Pancreas (tissue), 10 donors: Measurements from ENCODE around the gene UBE2D3. TPM values are rescaled to one million over a fixed set of nuclear protein-coding genes. Genes with fewer than 3 reads are reported as not detected.
A peak's percentile ranks its signal among the peaks of the same experiment; 100 is the strongest.

Experiments used
- ATAC-seq, 4 donors: fragments of 200-7000 bp; cut with Tn5 transposase; one replicate each; pipeline versions ENCODE4 v1.8.0 to v1.9.1; 2020; ENCODE audit warnings: mild to moderate bottlenecking in 4 of 4, moderate library complexity in 4 of 4
- DNase-seq, 6 donors: peaks; one replicate each; pipeline ENCODE4 v3.0.0-alpha.2; 2020
- FAIRE-seq: peaks from 2 replicates; lab custom pipeline; 2012; peaks lifted over from hg19 to GRCh38; lab: Jason Lieb, UNC
- H3K27ac ChIP-seq, 4 donors: fragments of 200-600 bp; sonication (generic); 1 replicate in 3 of 4; 2 replicates in 1 of 4; pipeline versions ENCODE4 v1.5.0 to v1.8.0; 2020
- H3K27me3 ChIP-seq, 4 donors: fragments of 200-600 bp; one replicate each; pipeline ENCODE4 v1.8.0; 2021
- H3K36me3 ChIP-seq, 3 donors: fragments of 200-600 bp; sonication (generic) in 1 of 3; one replicate each; pipeline versions ENCODE4 v1.5.0 to v1.8.0; 2020 to 2021
- H3K4me1 ChIP-seq, 3 donors: fragments of 200-600 bp; one replicate each; pipeline ENCODE4 v1.8.0; 2021
- H3K4me3 ChIP-seq, 4 donors: fragments of 200-600 bp; sonication (generic) in 2 of 4; one replicate each; pipeline versions ENCODE4 v1.5.0 to v1.8.0; 2020 to 2021
- H3K9me3 ChIP-seq, 4 donors: fragments of 200-600 bp; one replicate each; pipeline ENCODE4 v1.8.0; 2021
- WGBS, 2 donors: extraction: QIAGEN DNeasy Blood & Tissue Kit; methylation state at CpG; one replicate each; pipeline ENCODE4 v1.1.7; 2013; 5-methylcytosine and 5-hydroxymethylcytosine counted together
- intact Hi-C, 3 donors: fragments of 100-400 bp; cut with DNase I; formaldehyde crosslinking; loops; one replicate each; pipeline versions ENCODE4 v1.11.1 to v1.14.2; 2022
- polyA plus RNA-seq, 2 donors: library from polyadenylated mRNA; stranded (reverse); fragments of 200-250 nt; gene quantifications; one replicate each; pipeline ENCODE4 v1.2.3, GENCODE V29; 2013
- total RNA-seq, 6 donors: library from RNA; stranded (reverse); fragmentation: NEBNext Ultra II Directional in 4 of 6; extraction: Animal tissue kit (Norgen Biotek cat#: 25700) in 4 of 6; gene quantifications; one replicate each; pipeline versions ENCODE4 v1.2.1 to v1.2.4, GENCODE V29; 2021 to 2023
- TF ChIP-seq, protein P1 (sequence below), 4 donors: fragments of 200-600 bp; sonication (generic) in 3 of 4; IDR thresholded peaks; one replicate each; pipeline versions ENCODE4 v1.5.0 to v1.8.0; 2021; ENCODE audit warnings: antibody characterized with exemption in 4 of 4
- donor health status: healthy with polysubstance abuse.
- donor health status: DM: no; HTN: no; CAD: no; lungs with moderate emphysema.
- donor health status: DM: no; HTN: no; CAD: no.
- donor health status: control.
- donor health status: control.
- donor health status: Bipolar disorder and iron deficiency.
- donor health status: DM: yes; HTN: yes; CAD: no.
- donor health status: DM: no; HTN: no; CAD: no.
- donor health status: DM: no; HTN: no; CAD: no.
- donor health status: DM: yes; HTN: yes; CAD: no.

UBE2D3 gene
- total and polyA plus RNA-seq, 8 donors = 90.6 to 141 (median 130) TPM

GRCh38 chr4:102760645-102761295 is 66.6 kb downstream of the UBE2D3 start, which contains the start of gene MANBA:
MANBA (minus strand) TSS chr4:102760968; CDS start chr4:102760894, 74 bp downstream.
- DNase-seq = peak; percentile 75 to 92 (median 85)

DNA sequence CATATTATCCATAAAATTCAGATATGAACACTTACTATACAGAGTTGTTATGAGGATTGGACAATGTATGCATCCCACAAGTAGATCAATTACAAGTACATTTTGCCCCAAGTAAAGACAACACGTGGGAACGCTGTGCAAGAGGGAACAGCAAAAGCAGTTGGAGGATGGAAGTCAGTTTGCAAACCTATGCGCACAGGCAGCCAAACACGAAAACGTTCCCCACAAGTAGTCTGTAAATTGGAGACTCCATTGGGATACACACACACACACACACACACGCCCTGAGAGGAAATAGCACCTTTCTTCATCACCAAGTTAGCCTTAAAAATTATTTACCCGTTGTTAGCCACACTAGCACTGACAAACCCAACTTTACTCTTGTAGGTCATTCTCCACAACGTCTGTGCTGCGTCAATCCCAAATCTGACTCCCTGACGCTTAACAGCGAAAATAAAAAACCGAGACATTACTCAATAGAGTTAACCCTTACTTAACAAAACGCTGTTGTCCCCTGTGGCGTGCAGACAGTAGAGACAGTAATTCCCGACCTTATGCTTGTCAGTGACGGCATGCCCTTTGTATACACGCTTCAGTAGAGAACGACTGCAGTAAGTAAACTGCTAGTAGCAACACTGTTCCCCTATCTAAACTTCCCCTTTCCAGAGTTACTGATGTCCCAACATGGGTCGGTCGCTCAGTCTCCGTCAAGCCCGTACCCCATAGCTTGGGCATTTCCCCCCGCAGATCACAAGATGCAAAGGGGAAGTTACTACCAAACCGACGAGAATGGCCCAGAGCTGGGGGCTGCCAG is 67.3 kb downstream of the UBE2D3 start:
- 2% methylated on average over 25 of the region's 25 CpGs for WGBS, 2 donors
- Histone ChIP-seq H3K9me3 (no peaks in the 10 kb centered on the region), H3K36me3 (no peaks in the 10 kb centered on the region), H3K27me3 (no peaks in the 10 kb centered on the region), H3K4me1 (peaks cover 0 to 18% (median 6%) of the 10 kb centered on the region in 3 donors), H3K27ac (peak overlapping the region; percentile 51 to 92 (median 70)), H3K4me3 (peak overlapping the region; percentile 68 to 88 (median 82))
- intact Hi-C loops = no loop called here
- no peak for FAIRE-seq
- peak; percentile 23 to 69 (median 50) for ATAC-seq
- peak in 2 of 6 donors; percentile 4 to 25 for DNase-seq
- TF ChIP-seq, protein P1, sequence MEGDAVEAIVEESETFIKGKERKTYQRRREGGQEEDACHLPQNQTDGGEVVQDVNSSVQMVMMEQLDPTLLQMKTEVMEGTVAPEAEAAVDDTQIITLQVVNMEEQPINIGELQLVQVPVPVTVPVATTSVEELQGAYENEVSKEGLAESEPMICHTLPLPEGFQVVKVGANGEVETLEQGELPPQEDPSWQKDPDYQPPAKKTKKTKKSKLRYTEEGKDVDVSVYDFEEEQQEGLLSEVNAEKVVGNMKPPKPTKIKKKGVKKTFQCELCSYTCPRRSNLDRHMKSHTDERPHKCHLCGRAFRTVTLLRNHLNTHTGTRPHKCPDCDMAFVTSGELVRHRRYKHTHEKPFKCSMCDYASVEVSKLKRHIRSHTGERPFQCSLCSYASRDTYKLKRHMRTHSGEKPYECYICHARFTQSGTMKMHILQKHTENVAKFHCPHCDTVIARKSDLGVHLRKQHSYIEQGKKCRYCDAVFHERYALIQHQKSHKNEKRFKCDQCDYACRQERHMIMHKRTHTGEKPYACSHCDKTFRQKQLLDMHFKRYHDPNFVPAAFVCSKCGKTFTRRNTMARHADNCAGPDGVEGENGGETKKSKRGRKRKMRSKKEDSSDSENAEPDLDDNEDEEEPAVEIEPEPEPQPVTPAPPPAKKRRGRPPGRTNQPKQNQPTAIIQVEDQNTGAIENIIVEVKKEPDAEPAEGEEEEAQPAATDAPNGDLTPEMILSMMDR (IDR thresholded peaks at IDR 0.05) = no peak

More at GRCh38 chr4:102760645-102761295, 66.6 kb downstream of the UBE2D3 start, which contains the start of gene MANBA:
- 0% methylated on average over 58 to 60 of the region's 60 CpGs for WGBS, 2 donors
- ATAC-seq (peak; percentile 97 to 99 (median 98)), FAIRE-seq (no peak)
- Histone ChIP-seq H3K36me3 (no peaks in the 10 kb centered on the region), H3K9me3 (no peaks in the 10 kb centered on the region), H3K4me3 (peak within 1 kb of the TSS; percentile 68 to 88 (median 82)), H3K27me3 (no peaks in the 10 kb centered on the region), H3K27ac (peak within 1 kb of the TSS; percentile 51 to 92 (median 70)), H3K4me1 (peaks cover 0 to 18% (median 6%) of the 10 kb centered on the region in 3 donors)
- intact Hi-C loops = no loop called here
- TF ChIP-seq, protein P1 (IDR thresholded peaks at IDR 0.05) = no peak

DNA sequence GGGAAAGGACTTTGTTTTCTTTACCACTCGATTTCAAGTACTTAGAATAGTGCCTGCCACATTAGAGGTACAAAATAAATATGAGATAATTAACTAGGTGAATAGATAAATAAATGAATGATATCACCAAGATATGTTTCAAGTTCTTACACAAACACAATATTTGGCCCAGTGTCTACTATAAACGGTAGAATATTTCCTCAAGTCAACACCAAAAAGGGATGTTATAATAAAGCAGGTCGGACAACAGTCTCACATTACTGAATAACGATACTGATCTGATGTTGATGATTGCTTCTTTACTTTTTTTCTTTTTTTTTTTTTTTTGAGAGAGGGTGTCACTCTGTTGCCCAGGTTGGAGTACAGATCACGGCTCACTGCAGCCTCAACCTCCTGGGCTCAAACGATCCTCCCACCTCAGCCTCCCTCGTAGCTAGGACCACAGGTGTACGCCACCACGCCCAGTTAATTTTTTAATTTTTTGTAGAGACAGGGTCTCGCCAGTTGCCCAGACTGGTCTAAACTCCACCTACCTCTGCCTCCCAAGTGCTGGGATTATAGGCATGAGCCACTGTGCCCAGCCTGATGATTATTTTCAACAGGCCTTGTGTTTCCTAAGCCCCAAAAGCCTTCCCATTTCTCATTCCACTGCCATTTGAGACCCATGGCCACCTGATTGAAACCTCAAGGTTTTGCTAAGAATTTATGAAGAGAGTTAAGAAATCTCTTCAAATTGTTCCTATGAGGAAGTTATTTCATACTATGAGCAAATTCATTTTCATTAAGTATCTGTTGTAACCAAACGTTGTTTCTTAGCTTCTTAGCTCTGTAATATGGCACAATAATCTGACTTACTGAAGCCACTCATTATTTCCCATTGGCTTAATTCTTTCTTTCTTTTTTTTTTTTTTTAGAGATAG is 68.8 kb downstream of the UBE2D3 start:
- Histone ChIP-seq H3K27me3 (no peaks in the 10 kb centered on the region), H3K9me3 (no peaks in the 10 kb centered on the region), H3K4me3 (no peak overlapping the region), H3K27ac (no peak overlapping the region), H3K4me1 (peaks cover 0 to 18% (median 6%) of the 10 kb centered on the region in 3 donors), H3K36me3 (no peaks in the 10 kb centered on the region)
- TF ChIP-seq, protein P1 (IDR thresholded peaks at IDR 0.05) = no peak
- 75 to 78% methylated on average over 11 of the region's 11 CpGs for WGBS, 2 donors
- no peak for DNase-seq
- no peak for FAIRE-seq
- no peak for ATAC-seq
- intact Hi-C loops = no loop called here

GRCh38 chr4:102757681-102758080 is 69.7 kb downstream of the UBE2D3 start:
- TF ChIP-seq, protein P1 (IDR thresholded peaks at IDR 0.05) = no peak
- Histone ChIP-seq H3K36me3 (no peaks in the 10 kb centered on the region), H3K9me3 (no peaks in the 10 kb centered on the region), H3K4me3 (no peak overlapping the region), H3K4me1 (peaks cover 0 to 18% (median 6%) of the 10 kb centered on the region in 3 donors), H3K27me3 (no peaks in the 10 kb centered on the region), H3K27ac (no peak overlapping the region)
- no peak for ATAC-seq
- no peak for FAIRE-seq
- intact Hi-C loops = no loop called here
- WGBS, 2 donors = 8 to 32% methylated on average over 1 of the region's 1 CpG
- DNase-seq = no peak
